K562 treated with DMSO at 1 percent for 24 hours (cell line): ENCODE data around the gene MLC1. TPM values are rescaled to one million over a fixed set of nuclear protein-coding genes. Genes with fewer than 3 reads are reported as not detected.

Experiments used
- total RNA-seq: library from RNA; unstranded; fragments of 300-600 nt; gene quantifications from 2 replicates; pipeline ENCODE4 v1.2.3, GENCODE V29; 2022; ENCODE audit warnings: low read depth; ENCODE audit not compliant: insufficient read depth

Gene MLC1
- 0.35 and 0.38 TPM in 2 replicates for total RNA-seq

GRCh38 chr22:50085211-50085972 is at the start of gene MLC1:
Gene MLC1 (minus strand): TSS chr22:50085426. CDS start chr22:50084902, 524 bp downstream.

GRCh38 chr22:50089682-50090411 is 4.6 kb upstream of the MLC1 start, which contains the start of gene MOV10L1:
Gene MOV10L1 (plus strand): TSS chr22:50090006. CDS start chr22:50090089, 83 bp downstream.

GRCh38 chr22:50058061-50058905 is 26.9 kb downstream of the MLC1 start, which contains the start of gene TTLL8:
Gene TTLL8 (minus strand): TSS chr22:50058298.

GRCh38 chr22:50012211-50013181 is 72.7 kb downstream of the MLC1 start, which contains the start of gene IL17REL:
Gene IL17REL (minus strand): TSS chr22:50012765. CDS start chr22:50012646, 119 bp downstream.

Other genes starting within 250 kb of the MLC1 start
- gene ZBED4, start 231.6 kb downstream of the MLC1 start, total RNA-seq: 10.1 and 10.3 TPM in 2 replicates
- gene ALG12, start 167.0 kb downstream of the MLC1 start, total RNA-seq: 5.6 and 6.4 TPM in 2 replicates
- gene CRELD2, start 166.8 kb downstream of the MLC1 start, total RNA-seq: 32.5 and 35.2 TPM in 2 replicates
- gene PIM3, start 124.7 kb downstream of the MLC1 start, total RNA-seq: 92.1 and 105 TPM in 2 replicates
- 0.07 TPM in 1 of 2 replicates, not detected in the other for gene IL17REL, start 72.7 kb downstream of the MLC1 start, total RNA-seq
- gene TTLL8, start 27.1 kb downstream of the MLC1 start, total RNA-seq: not detected in 2 replicates
- 0.09 TPM in 1 of 2 replicates, not detected in the other for gene MOV10L1, start 4.6 kb upstream of the MLC1 start, total RNA-seq
- gene PANX2, start 85.3 kb upstream of the MLC1 start, total RNA-seq: 38.0 and 42.2 TPM in 2 replicates
- 56.0 and 65.4 TPM in 2 replicates for gene TRABD, start 100.5 kb upstream of the MLC1 start, total RNA-seq
- gene SELENOO, start 115.6 kb upstream of the MLC1 start, total RNA-seq: 40.8 and 51.9 TPM in 2 replicates
- 29.5 and 37.4 TPM in 2 replicates for gene TUBGCP6, start 159.6 kb upstream of the MLC1 start, total RNA-seq
- 34.8 and 39.7 TPM in 2 replicates for gene HDAC10, start 165.8 kb upstream of the MLC1 start, total RNA-seq
- gene MAPK12, start 176.3 kb upstream of the MLC1 start, total RNA-seq: 26.2 and 28.0 TPM in 2 replicates
- gene MAPK11, start 185.0 kb upstream of the MLC1 start, total RNA-seq: 7.6 and 10.1 TPM in 2 replicates
- 34.9 and 38.8 TPM in 2 replicates for gene PLXNB2, start 222.2 kb upstream of the MLC1 start, total RNA-seq
- gene DENND6B, start 241.6 kb upstream of the MLC1 start, total RNA-seq: 2.9 and 3.5 TPM in 2 replicates